Thyroid gland (tissue), 4 donors: Measurements from ENCODE around the gene ISYNA1. TPM values are rescaled to one million over a fixed set of nuclear protein-coding genes. Genes with fewer than 3 reads are reported as not detected.

Experiments used
- DNase-seq, 2 donors: peaks; one replicate each; pipeline ENCODE4 v3.0.0-alpha.2; 2019
- H3K27ac ChIP-seq, 3 donors: fragments of 200-600 bp; sonication (generic); 1 replicate in 2 of 3; 2 replicates in 1 of 3; pipeline ENCODE4 v1.5.1; 2016 to 2019; ENCODE audit warnings: mild to moderate bottlenecking in 1 of 3, moderate library complexity in 1 of 3
- H3K27me3 ChIP-seq: fragments of 200-600 bp; sonication (generic); one replicate; pipeline ENCODE4 v1.5.1; 2019
- H3K36me3 ChIP-seq, 2 donors: fragments of 200-600 bp; sonication (generic); one replicate each; pipeline ENCODE4 v1.5.1; 2016 to 2019
- H3K4me1 ChIP-seq, 2 donors: fragments of 200-600 bp; sonication (generic); one replicate each; pipeline ENCODE4 v1.5.1; 2017 to 2019
- H3K4me3 ChIP-seq, 3 donors: fragments of 200-600 bp; sonication (generic); replicated peaks in 1 of 3; 1 replicate in 2 of 3; 2 replicates in 1 of 3; pipeline ENCODE4 v1.5.1; 2016; ENCODE audit warnings: mild to moderate bottlenecking in 1 of 3
- H3K9me3 ChIP-seq: fragments of 200-600 bp; sonication (generic); one replicate; pipeline ENCODE4 v1.5.1; 2017
- CTCF ChIP-seq, 6 experiments: fragments of 200-600 bp in 3 of 6; fragments of 450-650 bp in 3 of 6; sonication (generic) in 3 of 6; IDR thresholded peaks; one replicate each; pipeline ENCODE4 v1.5.1; 2016 to 2019; ENCODE audit warnings: antibody characterized with exemption in 6 of 6, mild to moderate bottlenecking in 2 of 6, inconsistent platforms in 1 of 6, moderate library complexity in 1 of 6
- POLR2A ChIP-seq, 2 donors: fragments of 450-650 bp; IDR thresholded peaks; one replicate each; pipeline ENCODE4 v1.6.1; 2017; ENCODE audit warnings: antibody characterized with exemption in 2 of 2, mild to moderate bottlenecking in 2 of 2, moderate library complexity in 1 of 2
- WGBS, 2 donors: methylation state at CpG; one replicate each; pipeline ENCODE4 v1.1.5; 2017; 5-methylcytosine and 5-hydroxymethylcytosine counted together
- intact Hi-C: fragments of 100-400 bp; cut with DNase I; formaldehyde crosslinking; loops from one replicate; pipeline ENCODE4 v1.15.1; 2023
- total RNA-seq, 4 donors: library from RNA; depleted of rRNA; stranded (reverse); fragments of >200 nt; gene quantifications; one replicate each; pipeline ENCODE4 v1.2.3, GENCODE V29; 2016

Gene ISYNA1
- total RNA-seq: 10 to 100 TPM; 12.7 to 24.2 (median 22.9) TPM

GRCh38 chr19:18437491-18438330 lies at the start of gene ISYNA1:
TSS of gene ISYNA1 (minus strand) at chr19:18438133. CDS start at chr19:18437979, 154 bp downstream.
- Histone ChIP-seq H3K4me1 (peaks cover 17 to 28% of the 10 kb centered on the region in 2 donors), H3K27me3 (no peaks in the 10 kb centered on the region), H3K36me3 (no peaks in the 10 kb centered on the region), H3K9me3 (no peaks in the 10 kb centered on the region), H3K27ac (peak within 1 kb of the TSS; percentile 26 to 63 (median 50)), H3K4me3 (peak within 1 kb of the TSS in 2 of 3 donors; percentile 12 to 54)
- TF ChIP-seq POLR2A (IDR thresholded peaks at IDR 0.05) (no peak), CTCF (IDR thresholded peaks at IDR 0.05) (peak in 1 of 6 experiments; percentile 4)
- intact Hi-C loops: no loop called here
- peak; percentile 59 to 72 for DNase-seq
- WGBS, 2 donors: 1 to 2% methylated on average over 9 to 26 of the region's 99 CpGs

GRCh38 chr19:18486746-18487145 lies 48.8 kb upstream of the ISYNA1 start:
- Histone ChIP-seq H3K4me3 (no peak overlapping the region), H3K27me3 (no peaks in the 10 kb centered on the region), H3K9me3 (no peaks in the 10 kb centered on the region), H3K27ac (peak overlapping the region in 1 of 3 donors; percentile 19), H3K4me1 (peaks cover 43 to 73% of the 10 kb centered on the region in 2 donors), H3K36me3 (no peaks in the 10 kb centered on the region)
- TF ChIP-seq CTCF (IDR thresholded peaks at IDR 0.05): no peak
- TF ChIP-seq POLR2A (IDR thresholded peaks at IDR 0.05): no peak
- intact Hi-C loops: no loop called here
- DNase-seq: no peak
- WGBS, 2 donors: 82 to 90% methylated on average over 8 of the region's 8 CpGs

- H3K4me3 ChIP-seq: no peak overlapping the region
- no peaks in the 10 kb centered on the region for H3K36me3 ChIP-seq
- peaks cover 50 to 88% of the 10 kb centered on the region in 2 donors for H3K4me1 ChIP-seq
- no peaks in the 10 kb centered on the region for H3K27me3 ChIP-seq
- H3K27ac ChIP-seq: no peak overlapping the region
- DNase-seq: no peak
- intact Hi-C loops: no loop called here
- TF ChIP-seq CTCF (IDR thresholded peaks at IDR 0.05): no peak
- no peak for TF ChIP-seq POLR2A (IDR thresholded peaks at IDR 0.05)
- WGBS, 2 donors: 93 to 100% methylated on average over 3 to 5 of the region's 5 CpGs
- H3K9me3 ChIP-seq: no peaks in the 10 kb centered on the region
Measured at GRCh38 chr19:18484992-18485391, 47.1 kb upstream of the ISYNA1 start.

GRCh38 chr19:18483119-18483890 lies 45.4 kb upstream of the ISYNA1 start:
- 51 to 55% methylated on average over 10 to 12 of the region's 12 CpGs for WGBS, 2 donors
- Histone ChIP-seq H3K4me3 (no peak overlapping the region), H3K36me3 (no peaks in the 10 kb centered on the region), H3K9me3 (no peaks in the 10 kb centered on the region), H3K4me1 (peaks cover 46 to 89% of the 10 kb centered on the region in 2 donors), H3K27ac (no peak overlapping the region), H3K27me3 (no peaks in the 10 kb centered on the region)
- intact Hi-C loops: no loop called here
- TF ChIP-seq POLR2A (IDR thresholded peaks at IDR 0.05) (no peak), CTCF (IDR thresholded peaks at IDR 0.05) (no peak)
- DNase-seq: peak in 1 of 2 donors; percentile 23
